Subcutaneous preadipocyte (primary cell): ENCODE results near the gene ZFP1. TPM values are rescaled to one million over a fixed set of nuclear protein-coding genes. Genes with fewer than 3 reads are reported as not detected.

Experiments
- total RNA-seq: library from RNA; depleted of rRNA; stranded (reverse); fragments of >200 nt; gene quantifications from 2 replicates; pipeline ENCODE4 v1.2.3, GENCODE V29; 2012

ZFP1 gene
- 10.3 and 12.1 TPM in 2 replicates for total RNA-seq

GRCh38 chr16:75148311-75149195 is at the start of gene ZFP1:
Gene ZFP1 (plus strand): TSS chr16:75148524. CDS start chr16:75152952, 4,428 bp downstream.

DNA sequence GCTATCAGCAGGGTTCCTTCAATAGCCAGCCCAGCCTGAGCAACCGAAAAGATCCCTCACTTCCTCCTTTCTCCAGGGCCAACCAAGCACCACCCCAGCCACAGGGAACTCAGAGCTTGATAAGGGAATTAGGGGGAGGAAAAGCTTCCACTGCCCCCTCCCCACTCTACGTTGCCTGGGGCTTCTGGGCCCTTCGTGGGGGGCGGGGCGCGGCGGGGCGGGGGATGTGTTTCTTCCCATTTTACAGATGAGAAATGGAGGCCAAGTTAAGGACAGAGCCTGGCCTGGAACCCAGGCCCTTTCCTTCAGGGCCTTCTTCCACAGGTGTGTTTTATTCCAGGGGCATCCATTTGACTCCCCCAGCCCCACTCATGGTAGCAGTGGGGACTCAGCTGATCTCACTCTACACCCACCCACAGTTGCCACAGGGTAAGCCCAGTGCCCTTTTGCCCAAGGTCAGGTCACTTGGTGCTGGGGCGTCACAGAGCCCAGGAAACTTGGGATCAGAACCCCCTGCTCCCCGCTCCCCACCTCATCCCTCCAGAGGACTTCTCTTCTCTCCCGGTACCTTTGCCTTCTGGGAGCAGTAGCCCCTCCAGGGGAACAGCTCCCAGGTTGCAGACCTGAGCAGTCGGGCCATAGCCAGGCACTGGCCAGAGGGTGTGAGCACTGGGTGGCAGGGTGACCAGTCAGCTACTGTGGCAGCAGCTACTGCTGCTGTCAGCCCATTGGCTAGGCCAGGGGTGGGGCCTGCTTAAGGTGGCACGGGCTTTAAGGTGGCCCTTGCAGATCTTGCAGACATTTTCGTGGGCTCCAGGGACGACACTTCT is 32.0 kb upstream of the ZFP1 start, which contains the start of gene LDHD:
TSS of gene LDHD (minus strand) at position 700 of the 830 bp plus-strand sequence. CDS start at position 640, 60 bp downstream.

DNA sequence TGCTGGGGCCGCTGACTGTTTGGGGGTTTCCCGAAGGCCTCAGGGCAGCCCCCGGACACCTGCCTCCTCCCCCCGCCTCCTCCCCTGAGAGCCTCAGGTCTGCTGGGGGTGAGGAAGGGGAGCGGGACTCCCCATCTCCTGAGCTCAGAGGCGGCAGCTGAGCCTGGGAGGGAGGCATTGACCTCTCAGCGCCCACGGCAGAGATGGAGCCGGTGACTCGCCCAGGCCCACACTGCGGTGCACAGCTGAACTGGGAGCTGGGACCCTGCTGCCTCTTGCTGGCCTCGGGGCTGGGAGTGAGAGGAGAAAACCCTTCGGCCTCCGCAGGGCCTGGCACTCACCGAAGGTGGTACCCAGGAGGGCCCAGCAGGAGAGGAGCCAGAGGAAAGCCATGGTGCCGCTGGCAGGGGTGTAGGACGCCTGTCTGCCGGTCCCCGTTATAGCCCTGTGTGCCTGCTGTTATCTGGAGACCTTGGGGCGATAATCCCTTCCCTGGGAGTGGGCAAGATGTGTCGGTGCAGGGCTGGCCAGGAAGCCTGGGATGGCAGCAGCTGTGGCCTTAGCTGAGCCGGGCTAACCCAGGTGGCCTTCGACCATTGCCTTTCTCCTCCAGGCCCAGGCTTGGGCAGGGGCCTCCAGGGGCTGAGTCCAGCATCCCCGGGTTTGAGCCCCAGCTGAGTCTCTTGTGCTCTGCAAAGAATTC is 58.6 kb downstream of the ZFP1 start, which contains the start of gene CTRB2:
TSS of gene CTRB2 (minus strand) at position 413 of the 703 bp plus-strand sequence. CDS start at position 393, 20 bp downstream.

DNA sequence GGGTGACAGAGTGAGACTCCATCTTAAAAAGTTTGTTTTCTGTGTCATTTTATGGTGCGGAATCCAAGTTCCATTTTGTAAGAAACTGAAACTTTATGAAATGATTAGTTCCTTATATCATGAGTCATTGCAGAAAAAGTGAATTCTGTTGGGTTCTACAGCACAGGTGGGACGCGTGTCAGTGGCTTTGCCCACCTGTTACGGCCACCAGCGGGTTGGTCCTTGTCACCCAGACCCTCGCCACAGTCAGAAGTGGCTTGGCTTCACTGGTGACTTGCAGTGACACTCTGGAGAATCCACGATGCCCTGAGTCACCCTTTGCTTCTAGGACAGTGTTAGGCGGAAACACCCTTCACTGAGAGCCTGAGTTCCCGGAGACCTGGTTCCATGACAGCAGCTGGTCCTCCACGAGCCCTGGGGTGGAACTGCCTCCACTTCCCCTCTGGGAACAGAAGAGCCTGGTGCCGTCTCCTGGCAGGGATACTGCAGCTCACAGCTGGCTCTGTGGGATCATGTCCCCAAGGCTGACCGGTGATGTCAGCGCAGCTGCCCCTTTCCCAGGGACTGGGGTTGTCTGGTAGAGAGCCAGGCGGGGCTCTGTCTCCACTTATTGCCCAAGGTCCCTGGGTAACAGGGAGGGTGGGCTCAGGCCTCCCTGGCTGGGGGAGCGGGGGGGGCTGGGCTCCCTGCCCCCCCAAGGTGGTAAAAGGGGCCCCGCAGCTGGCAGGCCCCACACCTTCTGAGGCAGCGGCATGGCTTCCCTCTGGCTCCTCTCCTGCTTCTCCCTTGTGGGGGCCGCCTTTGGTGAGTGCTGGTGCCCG is 70.1 kb downstream of the ZFP1 start, which contains the start of gene CTRB1:
TSS of gene CTRB1 (plus strand) at position 733 of the 821 bp plus-strand sequence. CDS start at position 753, 20 bp downstream.

Other genes starting within 250 kb of the ZFP1 start
- gene WDR59, start 163.4 kb upstream of the ZFP1 start, total RNA-seq: 16.5 and 19.0 TPM in 2 replicates
- 15.4 and 19.2 TPM in 2 replicates for gene ZNRF1, start 149.5 kb upstream of the ZFP1 start, total RNA-seq
- gene LDHD, start 31.7 kb upstream of the ZFP1 start, total RNA-seq: 0.39 and 1.1 TPM in 2 replicates
- gene CTRB2, start 58.6 kb downstream of the ZFP1 start, total RNA-seq: not detected in 2 replicates
- not detected in 2 replicates for gene CTRB1, start 70.5 kb downstream of the ZFP1 start, total RNA-seq
- gene BCAR1, start 103.1 kb downstream of the ZFP1 start, total RNA-seq: 37.8 and 42.4 TPM in 2 replicates